HG03432 (cell line): ENCODE results near the gene TCP11.

Source experiments
- ATAC-seq: cut with Tn5 transposase; IDR thresholded peaks from one replicate; pipeline ENCODE4 v1.9.1; 2021; ENCODE audit warnings: mild to moderate bottlenecking, moderate library complexity; ENCODE audit not compliant: unreplicated experiment

TCP11 gene

DNA sequence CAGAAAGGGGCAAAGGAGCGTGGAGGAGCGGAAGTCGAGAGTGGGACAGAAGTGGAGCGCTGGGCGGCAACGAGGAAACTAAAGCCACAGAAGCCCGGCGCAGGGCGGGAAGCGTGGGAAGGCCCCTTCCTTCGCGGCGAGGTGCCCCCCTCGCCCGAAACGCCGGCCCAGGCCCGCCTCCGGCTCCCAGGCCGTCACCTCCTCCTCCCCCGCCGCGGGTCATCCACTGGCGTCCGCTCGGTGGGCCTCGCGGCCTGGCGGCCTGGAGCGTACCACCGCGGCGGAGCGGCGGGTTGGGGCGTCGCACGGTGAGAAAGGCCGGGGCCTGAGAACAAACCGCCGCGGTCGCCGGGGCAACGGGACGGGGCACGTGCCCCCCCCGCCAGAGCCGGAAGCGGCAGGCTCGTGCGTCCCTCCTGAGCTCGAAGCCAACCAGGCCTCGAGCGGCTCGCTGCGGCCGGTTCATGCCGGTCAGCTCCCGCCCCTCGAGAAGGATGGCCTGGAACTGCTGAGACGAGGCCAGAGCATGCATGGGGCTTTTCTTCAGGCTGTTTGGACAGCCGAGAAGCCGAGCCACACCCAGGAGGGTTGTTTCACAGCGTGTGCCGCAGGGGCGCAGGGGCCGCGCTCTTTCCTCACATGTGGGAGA is at the start of gene TCP11:
Gene TCP11 (minus strand): TSS at position 333 of the 649 bp plus-strand sequence. CDS start 469 bp downstream, outside the sequence.
- no peak for ATAC-seq

DNA sequence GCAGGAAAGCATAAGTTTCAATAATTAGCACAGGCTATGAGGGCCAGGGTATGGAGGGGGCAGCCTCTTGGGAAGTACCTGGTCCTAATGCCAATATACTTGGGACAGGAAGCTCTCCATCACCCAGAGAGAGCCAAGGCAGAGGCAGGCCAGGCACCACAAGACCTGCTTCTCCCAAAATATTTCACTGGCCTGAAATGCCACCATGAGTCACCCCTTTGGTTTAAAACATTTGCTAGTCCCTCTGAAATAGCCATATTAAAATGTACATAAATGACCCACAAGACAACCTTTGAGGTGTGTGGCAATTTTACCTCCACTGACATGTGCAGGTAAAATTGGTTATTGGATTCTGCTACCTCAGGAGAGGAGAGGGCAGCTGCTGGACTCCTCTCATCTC is 49.2 kb upstream of the TCP11 start:
- no peak for ATAC-seq

DNA sequence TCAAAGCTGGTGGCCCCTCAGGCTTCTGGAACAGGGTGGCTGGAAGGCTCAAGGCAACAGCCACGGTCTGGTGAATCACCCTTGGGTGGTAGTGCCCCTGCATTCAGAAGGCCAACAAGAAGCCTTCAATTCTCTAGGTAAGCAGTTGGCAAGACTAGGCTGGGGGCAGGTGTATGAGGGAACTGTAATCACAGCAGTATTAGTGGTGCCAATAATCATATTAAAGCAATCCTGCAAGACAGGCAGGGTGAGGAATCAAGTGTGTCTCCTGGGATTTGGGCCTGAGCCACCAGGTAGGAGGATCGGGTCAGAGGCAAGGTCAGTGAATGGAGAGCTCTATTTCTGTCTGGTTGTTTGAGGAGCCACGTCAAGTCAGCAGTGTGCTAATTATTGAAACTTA is 47.7 kb upstream of the TCP11 start:
- no peak for ATAC-seq

DNA sequence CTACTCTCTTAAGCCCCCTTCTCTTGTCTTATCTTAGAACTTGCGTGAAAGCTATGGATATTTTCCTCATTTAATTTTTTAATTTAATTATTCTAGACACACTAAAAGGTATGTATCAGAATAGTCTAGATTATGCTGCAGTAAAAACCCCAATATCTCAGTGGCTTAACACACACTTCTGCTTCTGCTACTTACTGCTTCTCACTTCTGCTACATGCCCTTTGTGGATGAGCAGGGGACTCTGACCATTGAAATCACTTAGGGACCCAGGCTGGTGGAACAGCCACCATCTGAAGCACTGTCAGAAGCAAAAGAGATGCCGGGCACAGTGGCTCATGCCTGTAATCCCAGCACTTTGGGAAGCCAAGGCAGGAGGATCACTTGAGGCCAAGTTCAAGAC is 45.4 kb upstream of the TCP11 start:
- no peak for ATAC-seq

DNA sequence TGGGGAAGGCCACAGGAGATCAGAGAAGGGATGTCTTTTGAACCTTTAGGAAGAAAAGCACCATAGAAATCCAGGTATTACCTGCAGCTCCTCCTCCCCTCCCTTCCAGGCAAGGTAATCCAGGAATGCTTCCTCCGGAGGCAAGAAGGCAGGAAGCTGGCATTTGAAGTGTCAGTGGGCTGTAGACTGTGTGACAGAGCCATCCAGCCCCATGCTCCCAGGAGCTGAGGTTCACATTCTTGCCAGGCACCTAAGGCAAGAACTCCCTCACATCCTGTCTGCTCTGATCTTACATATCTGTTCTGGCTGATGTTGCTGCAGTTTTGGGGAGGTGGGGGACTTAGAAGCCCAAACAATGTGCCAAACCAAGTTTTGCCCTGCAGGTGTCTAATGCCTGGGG is 44.8 kb upstream of the TCP11 start:
- ATAC-seq: no peak

DNA sequence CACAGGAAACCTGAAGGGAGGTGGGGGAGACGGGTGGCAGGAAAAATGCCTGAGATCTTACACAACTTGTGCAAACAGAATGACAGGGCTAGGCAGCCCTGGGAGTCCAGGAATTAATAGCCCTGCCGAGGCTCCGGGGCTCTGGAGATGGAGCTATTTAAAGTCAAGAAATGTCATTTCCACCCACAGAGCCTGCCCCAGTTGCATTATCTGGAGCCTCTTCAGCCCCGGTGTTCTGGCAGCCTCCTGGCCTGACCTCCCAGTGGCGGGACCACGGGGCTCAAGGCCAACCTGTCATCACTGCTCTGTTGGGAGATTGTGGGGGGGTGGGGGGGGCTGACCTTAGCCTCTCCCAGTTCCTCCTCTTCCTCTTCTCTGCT is 44.2 kb upstream of the TCP11 start:
- ATAC-seq: no peak

DNA sequence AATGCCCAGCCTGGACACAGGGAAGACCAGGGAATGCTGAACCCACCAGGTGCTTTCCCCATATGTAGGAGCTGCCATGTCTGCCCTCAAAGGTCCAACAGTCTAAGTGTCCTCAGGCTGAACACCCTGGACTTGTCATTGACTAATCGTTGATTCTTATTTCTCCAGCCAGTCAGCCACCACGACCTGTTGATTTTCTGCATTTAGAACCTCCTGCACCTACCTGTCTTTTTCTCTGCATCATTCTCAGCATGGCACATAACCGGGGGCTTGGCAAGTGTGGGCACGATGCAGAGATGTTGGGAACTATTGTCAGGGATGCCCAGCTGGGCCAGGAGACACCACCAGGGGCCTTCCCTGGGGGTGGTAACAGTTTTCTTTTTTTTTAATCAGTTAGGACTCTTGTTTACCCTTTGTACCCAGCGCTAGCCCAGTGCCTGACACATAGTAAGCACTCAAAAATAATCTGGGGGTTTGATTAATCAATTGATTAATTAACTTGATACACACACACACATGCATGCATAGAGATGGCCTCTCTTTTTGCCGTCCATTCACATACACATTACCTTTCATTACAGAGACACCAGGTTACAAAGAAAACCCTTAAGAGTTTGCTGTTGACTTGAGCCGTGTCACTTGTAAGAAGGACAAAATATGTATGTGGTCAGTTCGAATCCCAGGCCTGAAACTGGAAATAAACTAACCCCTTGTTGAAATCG is 43.6 kb upstream of the TCP11 start:
- ATAC-seq: no peak

DNA sequence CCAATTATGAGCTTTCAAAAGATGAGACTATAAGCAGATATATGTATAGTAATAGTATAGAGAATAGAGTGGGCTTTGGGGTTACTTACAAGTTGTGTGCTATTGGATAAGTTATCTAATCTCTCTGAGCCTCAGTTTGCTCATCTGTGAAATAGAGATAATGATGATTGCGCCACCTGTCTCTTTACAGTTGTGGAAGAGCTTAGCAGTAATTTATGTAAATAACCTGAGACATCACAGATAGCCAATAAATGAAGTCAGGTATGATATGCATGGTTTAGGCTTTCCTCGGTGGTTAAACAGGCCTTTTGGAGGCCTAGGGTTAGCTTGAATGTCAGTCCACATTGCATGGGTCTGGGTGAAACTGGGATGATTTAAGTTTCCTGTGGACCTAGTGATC is 42.8 kb upstream of the TCP11 start:
- ATAC-seq: no peak

DNA sequence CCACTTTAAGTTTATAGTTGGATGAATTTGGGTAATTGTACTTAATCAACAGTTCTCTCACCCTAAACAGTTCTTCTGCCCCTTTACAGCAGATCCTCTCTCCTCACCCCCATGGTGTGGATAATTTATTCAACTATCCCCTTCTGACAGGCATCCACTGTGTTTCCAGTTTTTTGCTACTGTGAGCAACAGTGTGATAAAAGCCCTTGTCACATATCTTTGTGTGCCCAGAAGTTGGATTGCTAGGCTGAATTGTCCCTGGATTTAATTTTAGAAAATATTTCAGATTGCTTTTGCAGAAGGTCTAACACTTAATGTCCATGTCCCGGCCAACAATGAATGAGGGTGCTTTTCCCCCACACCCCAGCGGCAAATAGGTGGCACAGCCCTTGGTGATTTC is 42.1 kb upstream of the TCP11 start:
- no peak for ATAC-seq

DNA sequence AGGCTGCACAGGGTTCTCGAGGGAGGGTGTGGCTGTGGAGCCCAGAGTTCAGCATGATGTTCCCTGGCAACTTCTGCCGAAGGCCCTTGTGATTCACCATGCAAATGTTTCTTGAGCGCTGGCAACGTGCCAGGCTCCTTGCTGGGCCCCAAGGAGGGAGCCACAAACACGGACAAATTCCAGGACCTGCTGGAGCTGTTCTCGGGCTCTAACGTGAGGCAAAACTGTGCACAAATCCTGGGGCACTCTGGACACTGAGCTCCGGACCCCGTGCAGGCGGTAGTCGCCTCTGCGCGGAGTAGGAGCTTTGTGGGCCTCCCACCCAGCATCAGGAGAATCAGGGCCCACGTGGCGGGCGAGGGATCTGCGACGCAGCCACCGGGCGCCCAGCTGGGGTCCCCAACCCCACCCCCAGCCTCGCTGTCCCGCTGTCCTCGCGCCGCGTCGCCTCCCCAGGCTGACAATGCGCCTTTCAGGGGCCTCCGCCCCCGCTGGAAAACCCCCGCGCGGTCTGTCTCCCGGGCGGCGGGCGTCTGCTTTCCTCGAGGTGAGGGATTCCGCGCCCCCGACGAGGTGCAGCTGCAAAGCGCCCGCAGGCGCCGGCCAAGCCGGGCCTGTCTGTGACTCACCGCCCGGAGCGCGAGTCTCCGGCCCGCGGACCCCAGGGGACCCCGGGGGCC is 40.9 kb upstream of the TCP11 start:
- ATAC-seq: no peak

DNA sequence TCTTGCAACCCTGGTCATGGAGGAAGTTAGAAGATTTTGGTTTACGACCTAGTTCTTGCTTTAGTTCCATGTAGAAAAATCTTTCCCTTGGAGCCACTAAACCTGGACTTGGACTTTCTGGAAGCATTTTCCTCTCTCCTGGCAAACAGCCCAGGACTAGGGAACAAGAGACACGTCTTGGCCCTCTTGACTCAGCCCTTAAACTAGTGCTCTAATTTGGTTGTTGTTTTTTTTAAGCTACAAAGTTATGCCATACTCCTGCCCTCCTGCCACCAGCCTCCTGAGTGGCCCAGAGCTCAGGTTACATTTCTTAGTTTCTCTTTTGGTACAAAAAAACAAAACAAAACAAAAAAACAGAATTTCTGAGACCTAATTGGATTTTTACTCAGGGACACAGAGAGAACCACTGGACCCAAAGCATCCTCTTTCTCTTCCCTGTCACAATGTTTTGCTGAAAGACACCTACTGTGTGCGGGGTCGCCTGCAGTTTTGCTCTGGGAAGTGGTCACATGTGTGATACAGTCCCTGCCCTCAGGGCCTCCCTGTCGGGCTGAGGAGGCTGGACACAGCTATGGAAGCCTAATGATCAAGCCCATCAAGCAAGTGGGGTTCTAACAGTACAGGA is 40.3 kb upstream of the TCP11 start:
- ATAC-seq: no peak

DNA sequence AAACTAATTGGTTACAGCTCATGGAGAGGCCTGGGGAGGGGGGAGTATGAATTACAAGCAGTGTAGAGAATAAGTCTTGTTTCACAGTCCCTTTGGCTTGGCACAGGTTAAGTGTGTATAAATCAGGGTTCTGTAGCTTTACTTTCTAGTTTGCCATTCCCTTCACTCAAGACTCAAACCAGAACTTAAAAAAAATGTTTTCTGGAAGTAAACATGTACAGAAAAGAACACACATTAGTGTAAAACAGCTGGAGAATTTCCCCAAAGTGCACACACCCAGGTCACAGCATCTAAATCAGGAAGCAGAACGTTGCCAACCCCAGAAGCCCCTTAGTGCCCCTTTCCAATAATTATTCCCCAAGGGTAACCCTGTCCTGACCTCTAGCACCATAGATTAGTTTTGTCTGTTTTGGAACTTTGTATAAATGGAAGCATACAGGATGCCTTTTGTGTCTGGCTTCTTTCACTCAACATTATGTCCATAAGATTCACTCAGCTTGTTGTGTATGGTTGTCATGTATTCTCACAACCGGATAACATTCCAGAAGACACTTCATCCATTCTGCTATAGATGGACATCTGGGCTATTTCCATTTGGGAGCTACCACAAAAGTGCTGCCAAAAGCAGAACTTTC is 38.9 kb upstream of the TCP11 start:
- ATAC-seq: no peak

DNA sequence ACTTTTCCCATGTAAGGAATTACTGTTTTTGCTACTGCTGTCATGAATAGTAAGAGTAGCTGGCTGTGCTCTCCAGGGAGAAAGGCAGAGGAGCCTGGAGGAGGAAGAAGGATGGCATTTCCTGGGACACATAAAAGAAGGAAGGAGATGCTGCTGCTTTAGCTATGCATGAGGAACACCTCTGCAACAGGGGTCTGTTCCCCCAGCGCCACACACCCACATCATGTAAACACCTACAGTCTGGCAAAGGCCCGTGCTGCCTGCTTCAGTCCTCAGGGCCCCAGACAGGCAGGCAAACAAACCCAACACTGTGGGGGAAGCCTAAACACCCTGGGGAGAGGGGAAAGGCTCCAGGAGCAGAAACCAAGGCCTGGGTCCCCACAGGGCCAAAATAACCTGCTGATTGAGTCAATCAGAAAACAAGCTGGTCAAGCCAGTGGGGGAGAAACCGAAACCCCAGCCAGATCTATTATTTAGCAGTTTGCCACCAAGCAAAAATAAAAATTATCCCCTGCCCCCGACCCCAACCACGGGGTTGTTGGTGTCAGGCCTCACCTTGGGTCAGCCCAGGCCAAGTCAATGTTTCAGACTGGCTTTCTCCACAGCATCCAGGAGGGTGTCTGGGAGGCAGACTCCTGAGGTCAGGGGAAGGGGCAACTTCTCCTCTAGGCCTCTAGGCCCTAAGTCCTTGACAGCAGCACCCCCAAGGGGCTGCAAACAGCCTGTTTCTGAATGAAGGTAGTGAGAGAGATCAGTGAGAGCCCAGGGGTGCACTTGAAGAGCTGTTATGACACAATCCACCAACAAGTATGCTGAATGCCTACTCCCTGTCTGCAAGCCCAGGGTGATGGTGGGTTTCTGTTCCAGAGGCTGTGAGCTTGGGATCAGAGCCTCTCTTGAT is 38.0 kb upstream of the TCP11 start:
- ATAC-seq: peak; percentile 61

DNA sequence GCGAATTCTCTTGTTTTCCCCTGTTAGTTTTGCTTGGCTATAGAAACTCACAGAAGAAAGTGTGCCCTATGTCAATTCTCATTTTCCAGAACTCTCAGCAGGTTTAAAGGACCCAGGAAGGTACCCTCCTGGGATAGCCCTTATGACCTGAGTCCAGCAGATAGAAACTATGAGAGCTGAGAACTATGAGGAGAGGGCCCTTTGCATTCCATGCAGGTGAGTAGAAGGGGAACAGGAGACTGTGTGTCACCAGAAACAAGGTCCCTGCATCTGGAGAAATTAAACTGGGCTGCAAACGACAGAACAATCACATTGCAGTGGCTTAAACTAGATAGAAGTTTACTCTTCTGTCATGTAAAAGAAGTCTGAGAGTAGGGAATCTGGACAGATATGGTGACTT is 36.9 kb upstream of the TCP11 start:
- ATAC-seq: no peak

DNA sequence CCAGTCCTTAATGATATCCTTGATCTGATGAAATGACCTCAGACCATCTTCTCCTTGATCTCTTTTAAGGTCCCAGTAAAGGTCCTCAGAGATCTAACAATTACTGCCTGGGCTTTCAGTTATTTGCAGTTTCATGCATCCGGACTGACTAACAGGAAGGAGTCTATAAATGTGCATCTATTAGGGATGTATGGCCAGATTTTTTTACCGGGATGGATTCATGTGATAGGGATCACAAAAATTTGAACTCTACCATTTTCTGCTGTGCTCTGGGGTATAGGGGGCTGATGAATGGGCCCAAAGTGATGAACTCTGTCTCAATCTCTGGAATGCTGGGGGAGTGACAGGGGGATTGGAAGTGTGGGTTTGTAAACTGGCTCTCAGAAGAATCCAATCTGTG is 36.5 kb upstream of the TCP11 start:
- ATAC-seq: no peak

DNA sequence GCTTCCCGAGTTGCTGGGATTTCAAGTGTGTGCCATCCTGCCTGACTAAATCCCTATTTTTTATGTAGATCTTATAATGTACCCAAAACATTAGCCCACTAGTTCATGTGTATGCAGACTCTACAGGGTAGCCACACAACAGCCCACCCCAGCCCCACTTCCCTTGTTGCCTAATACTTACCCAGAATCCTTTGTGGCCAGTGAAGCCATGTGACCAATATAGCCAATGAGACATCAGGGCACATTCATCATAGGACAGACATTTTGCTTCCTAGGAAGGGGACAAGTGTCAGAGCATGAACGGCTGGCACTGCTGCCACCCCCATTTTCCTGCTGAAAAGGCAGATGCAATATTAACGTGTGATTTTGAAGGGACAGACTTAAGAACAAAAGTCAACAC is 36.0 kb upstream of the TCP11 start:
- no peak for ATAC-seq

DNA sequence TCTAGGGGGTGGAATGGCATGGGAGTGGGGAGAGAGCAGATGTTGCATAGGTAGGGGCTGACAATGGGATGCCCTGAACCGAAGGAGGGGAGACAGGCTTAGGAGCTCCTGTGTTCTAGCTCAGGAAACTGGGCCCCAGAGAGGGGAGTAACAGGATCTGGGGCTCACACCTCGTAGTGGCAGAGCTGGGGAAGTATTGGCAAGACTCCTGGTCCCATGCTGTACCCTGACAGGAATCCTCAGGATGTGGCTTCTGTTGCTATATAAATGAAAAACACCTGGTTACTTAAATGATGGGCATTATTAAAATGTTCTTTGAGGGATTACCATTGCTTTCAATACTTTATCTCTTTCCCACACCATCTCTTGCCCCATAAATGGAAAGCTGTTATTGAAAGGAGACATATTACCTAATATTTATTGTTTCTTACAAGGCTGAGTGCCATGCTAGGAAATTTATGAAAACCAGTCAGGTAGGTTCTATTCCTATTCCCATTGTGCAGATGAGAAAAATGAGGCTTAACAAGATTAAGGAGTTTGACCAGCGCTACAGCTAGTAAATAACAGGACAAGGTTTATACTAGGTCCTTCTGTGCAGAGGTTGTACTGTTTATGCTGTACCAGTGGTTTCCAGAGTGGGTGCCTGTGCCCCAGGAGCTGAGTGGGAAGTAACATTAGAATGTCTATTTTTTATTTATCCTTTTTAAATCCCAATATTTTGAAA is 35.3 kb upstream of the TCP11 start:
- ATAC-seq: no peak

DNA sequence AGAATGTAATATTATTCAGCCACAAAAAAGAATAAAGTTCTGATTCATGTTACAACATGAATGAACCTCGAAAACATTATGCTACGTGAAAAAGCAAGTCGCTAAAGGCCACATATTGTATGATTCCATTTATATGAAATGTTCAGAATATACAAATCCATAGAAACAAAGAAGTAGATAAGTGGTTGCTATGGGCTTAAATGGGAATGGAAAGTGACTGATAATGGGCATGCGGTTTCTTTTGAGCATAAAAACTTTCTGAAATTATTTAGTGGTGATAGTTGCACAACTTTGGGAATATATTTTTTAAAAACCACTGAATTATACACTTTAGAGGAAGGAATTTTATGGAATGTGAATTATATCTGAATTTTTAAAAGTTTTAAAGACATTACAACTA is 33.4 kb upstream of the TCP11 start:
- ATAC-seq: no peak

DNA sequence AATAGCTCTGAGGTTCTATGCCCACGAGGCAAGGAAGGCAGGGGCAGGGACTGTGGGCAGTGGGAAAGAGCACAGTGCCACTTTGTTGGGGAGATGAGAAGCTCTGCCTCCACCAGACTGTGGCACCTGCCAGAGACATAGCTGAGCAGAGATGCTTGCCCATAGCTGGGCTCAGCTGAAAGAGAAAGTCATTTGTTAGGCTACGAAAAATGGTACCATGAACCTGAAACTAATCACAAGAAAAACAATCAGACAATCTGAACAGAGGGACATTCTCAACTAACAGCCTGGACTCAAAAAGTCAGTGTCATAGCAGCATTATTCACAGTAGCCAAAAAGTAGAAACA is 32.9 kb upstream of the TCP11 start:
- ATAC-seq: no peak
